ENCODE results near the gene IFI30.

Gene IFI30

DNA sequence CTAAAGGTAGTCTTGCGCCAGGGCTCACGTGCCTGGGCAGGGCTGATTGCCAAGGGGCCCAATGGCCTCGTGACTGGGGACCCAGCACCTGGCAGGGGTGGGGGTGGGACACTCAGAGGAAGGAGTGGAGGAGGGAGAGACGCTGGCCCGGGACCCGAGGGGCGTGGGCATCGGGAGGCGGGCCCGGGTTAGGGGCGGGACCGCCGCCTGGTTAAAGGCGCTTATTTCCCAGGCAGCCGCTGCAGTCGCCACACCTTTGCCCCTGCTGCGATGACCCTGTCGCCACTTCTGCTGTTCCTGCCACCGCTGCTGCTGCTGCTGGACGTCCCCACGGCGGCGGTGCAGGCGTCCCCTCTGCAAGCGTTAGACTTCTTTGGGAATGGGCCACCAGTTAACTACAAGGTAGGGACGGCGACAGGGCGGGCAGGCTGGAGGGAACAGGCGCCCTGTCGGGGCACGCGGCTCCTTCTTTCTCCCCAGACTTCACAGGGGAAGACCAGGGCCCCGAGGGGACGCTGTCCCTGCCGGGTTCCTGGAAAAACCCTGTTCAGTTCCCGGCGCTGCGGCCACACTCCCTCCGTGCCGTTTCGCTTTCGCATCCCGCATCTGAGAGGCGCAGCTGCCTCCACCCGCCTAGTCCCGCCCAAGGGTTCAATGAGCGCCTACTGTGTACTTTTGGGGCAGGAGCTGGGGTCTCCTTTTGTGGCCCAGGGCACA lies at the start of gene IFI30:
Gene IFI30 (plus strand): TSS at position 242 of the 717 bp plus-strand sequence. CDS start 29 bp downstream, at position 271.
- peak in 24 of 51 donors; percentile 7 to 68 (median 33) for DNase-seq

GRCh38 chr19:18123819-18124218 lies 49.8 kb upstream of the IFI30 start:
- DNase-seq, result no peak

GRCh38 chr19:18126097-18126496 lies 47.5 kb upstream of the IFI30 start:
- DNase-seq, result no peak

DNA sequence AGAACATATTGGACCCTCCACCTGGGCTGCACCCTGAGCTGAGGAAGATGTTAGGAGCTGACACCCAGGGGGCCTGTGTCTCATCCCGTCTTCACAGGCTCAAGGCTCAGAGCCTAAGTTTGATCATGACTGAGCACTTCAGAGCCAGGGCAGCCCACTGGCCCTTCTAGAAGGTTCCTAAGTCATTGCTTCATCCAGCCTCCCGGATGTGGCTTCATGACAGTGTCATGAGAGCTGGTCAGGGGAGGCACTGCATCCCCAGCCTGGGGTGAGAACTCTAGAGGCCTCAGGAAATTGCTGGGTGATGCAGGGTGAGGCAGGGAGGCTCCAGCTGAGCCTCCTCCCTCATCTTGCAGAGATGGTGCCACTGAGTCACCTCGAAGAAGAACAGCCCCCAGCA lies 45.6 kb upstream of the IFI30 start:
- peak in 3 of 51 donors; percentile 4 to 12 (median 9) for DNase-seq

DNA sequence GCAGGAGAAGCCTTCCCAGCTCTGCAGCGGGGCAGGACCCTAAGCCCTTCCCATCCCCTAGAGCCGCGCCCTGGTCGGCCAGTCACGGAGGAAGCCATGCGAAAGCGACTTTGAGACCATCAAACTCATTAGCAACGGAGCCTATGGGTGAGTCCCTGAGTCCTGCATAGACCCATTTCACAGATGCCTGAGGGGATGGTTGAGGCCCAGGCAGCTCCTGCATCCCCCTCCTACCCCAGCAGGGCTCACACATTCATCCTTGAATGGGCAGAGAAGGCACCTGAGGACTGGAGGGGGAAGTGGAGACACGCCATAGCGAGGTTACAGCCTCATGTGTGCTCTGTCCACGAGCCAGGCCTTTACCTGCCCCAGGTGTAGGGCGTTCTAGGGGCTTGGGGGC lies 44.8 kb upstream of the IFI30 start:
- DNase-seq, result no peak

- DNase-seq, result no peak
Measured at GRCh38 chr19:18130523-18131242, 42.9 kb upstream of the IFI30 start.

GRCh38 chr19:18131841-18132596 lies 41.6 kb upstream of the IFI30 start:
- DNase-seq, result no peak

DNA sequence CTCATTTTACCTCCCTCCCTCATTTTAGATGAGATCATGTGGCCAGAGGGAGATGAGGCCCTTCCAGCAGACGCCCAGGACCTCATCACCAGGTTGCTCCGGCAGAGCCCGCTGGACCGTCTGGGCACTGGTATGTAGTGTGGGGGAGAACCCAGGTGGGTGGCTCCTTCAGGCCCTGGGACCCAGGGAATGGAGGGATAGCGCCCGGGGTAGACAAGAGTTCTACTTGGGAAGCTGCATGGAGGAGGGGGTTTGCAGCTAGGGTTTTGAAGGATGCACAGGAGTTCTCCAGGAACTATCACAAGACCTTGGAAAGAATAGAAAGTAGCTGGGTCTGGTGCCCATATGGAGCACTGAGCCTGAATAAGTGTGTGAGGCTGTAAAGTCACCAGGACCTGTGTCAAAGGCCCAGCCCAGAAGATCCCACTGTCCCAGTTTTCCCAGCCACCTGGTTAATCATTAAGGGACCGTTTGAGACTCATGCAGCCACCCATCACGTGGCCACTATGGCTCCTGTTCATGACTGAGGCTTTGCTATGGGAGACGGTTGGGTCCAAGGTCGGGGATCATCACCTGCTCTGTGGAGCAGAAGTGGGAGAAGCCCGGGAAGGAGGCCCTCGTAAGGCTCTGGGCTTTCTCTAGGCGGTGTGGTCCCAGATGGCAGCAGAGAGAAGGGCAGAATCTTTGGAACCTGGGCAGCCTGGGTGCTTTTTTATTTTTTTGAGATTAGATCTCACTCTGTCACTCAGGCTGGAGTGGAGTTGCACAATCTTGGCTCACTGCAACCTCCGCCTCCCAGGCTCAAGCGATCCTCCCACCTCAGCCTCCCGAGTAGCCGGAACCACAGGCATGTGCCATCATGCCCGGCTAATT lies 37.7 kb upstream of the IFI30 start:
- DNase-seq, result no peak

DNA sequence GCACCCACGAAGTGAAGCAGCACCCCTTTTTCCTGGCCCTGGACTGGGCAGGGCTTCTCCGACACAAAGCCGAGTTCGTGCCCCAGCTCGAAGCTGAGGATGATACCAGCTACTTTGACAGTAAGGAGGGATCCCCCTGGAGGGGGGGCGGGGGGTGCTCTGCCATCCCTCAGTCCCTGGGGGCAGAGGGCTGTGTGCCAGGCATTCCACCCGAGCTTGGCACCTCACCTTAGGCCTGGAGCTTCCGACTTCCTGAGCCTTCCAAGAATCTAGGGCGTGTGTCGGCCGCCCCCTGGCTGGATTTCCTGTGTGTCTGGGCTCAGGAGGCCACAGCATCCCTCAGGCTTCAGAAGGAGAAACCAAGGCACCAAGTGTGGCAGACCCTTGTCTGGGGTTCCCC lies 36.4 kb upstream of the IFI30 start:
- DNase-seq, result no peak

DNA sequence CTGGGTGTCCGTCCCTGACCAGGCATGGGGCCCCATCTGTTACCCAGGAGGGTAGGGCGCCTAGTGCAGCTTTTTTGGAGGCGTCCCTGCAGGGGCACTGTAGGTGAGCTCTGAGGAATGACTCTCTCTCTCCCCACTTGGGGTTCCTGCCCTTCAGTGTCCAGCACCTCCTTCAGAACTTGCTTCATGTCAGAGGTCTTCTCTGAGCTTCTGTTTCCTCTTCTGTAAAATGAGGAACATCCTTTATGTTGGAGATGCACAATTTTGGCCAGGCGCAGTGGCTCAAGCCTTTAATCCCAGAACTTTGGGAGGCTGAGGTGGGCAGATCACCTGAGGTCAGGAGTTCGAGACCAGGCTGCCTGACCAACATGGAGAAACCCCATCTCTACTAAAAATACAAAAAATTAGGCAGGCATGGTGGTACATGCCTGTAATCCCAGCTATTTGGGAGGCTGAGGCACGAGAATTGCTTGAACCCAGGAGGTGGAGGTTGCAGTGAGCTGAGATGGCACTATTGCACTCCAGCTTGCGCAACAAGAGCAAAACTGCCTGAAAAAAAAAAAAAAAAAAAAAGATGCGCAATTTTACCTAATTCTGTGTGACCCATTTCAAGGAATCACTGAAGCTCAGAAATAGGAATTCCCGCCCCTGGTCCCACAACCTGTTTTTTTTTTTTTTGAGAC lies 35.8 kb upstream of the IFI30 start:
- no peak for DNase-seq

DNA sequence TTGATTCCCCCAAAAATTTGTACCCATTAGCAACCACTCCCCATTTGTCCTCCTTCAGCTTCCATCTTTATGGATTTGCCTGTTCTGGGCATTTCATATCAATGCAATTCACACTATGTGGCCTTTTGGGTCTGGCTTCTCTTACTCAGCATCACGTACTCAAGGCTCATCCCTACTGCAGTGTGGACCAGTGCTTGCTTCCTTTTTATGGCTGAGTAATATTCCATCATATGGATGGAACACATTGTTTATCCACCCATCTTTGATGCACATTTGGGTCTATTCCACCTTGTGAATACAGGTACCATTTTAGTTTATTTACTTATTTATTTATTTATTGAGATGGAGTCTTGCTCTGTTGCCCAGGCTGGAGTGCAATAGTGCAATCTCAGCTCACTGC lies 33.1 kb upstream of the IFI30 start:
- DNase-seq, result no peak

DNA sequence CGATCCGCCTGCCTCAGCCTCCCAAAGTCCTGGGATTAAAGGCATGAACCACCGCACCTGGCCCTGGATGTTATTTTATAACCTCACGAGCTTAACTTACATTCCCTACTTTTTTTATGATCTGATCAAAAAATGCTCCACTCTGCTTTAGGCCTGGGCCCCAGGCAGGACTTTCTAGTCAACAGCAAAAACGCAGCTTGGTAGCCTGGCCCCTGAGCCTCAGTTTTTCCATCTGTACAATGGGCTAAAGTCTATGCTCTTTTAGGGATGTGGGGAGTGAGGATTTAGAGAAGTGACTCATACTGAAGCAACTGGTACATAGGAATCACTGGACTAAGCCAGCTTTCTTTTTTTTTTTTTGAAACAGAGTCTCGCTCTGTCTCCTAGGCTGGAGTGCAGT lies 32.6 kb upstream of the IFI30 start:
- no peak for DNase-seq

DNA sequence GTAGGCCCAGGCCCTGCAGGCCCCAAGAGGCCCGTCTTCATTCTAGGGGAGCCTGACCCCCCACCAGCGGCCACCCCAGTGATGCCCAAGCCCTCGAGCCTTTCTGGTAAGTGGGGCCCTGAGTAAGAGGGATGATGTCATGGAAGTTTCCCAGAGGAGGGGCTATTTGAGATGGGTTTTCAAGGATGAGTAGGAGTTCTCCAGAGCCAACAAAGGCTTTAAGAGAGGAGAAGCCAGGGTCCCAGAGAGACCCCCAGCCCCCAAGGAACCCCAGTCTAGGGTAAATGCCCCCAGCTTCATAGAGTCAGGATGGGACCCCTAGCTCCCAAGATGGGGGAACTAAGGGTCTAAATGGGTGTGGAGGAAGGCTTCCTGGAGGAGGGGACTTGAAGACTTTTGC lies 29.7 kb upstream of the IFI30 start:
- no peak for DNase-seq

- DNase-seq, result no peak
Measured at GRCh38 chr19:18144361-18144760, 29.3 kb upstream of the IFI30 start.

- no peak for DNase-seq
Measured at GRCh38 chr19:18144906-18145305, 28.7 kb upstream of the IFI30 start.

GRCh38 chr19:18145391-18145999 lies 28.1 kb upstream of the IFI30 start:
- no peak for DNase-seq

DNA sequence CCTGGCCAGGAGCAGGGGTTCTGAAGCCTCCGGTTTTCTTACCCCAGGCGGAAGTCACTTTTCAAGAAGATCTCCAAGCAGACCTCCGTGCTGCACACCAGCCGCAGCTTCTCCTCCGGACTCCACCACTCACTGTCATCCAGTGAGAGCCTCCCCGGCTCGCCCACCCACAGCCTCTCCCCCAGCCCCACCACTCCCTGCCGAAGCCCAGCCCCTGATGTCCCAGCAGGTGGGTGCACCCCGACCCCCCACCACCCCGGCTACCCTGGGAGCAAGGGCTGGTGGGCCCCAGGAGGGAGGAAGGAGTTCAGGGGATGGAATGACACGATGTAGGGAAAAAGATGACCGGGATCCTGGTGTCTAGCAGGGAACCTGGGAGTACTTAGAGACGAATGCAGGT lies 26.2 kb upstream of the IFI30 start:
- no peak for DNase-seq

DNA sequence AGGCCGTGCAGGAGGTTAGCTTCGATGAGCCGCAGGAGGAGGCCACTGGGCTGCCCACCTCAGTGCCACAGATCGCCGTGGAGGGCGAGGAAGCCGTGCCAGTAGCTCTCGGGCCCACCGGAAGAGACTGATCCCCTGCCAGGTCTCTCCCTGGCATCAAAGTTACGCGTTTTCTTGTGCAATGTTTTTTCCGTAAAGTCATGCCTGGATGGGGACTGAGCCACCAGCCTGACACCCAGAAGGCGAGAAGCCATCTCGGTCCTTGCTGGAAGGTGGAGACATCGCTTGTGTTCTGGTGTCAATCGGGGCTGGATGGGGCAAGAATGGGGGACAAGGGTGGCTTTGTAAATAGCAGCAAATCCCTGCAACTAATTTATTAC lies 24.0 kb upstream of the IFI30 start:
- DNase-seq, result no peak

- peak in 1 of 51 donors; percentile 13 for DNase-seq
Measured at GRCh38 chr19:18150776-18151624, 22.6 kb upstream of the IFI30 start.

Measured in hypothalamus (tissue), 51 donors.